GM19395 (cell line): ENCODE results near the gene DLG4.
"Not testable (repeated sequence)": the region's sequence is repeated elsewhere in the genome, so short reads cannot be mapped to it uniquely, and the experiment has no call there.

Experiments used
- ATAC-seq: cut with Tn5 transposase; IDR thresholded peaks from one replicate; pipeline ENCODE4 v1.9.1; 2021; ENCODE audit warnings: mild to moderate bottlenecking, moderate library complexity; ENCODE audit not compliant: unreplicated experiment

The DLG4 gene

GRCh38 chr17:7249830-7250229 lies 30.2 kb upstream of the DLG4 start:
- no peak for ATAC-seq

- ATAC-seq: no peak
Measured at GRCh38 chr17:7249214-7249613, 29.6 kb upstream of the DLG4 start.

GRCh38 chr17:7248796-7249195 lies 29.2 kb upstream of the DLG4 start:
- no peak for ATAC-seq

- ATAC-seq: no peak
Measured at GRCh38 chr17:7246779-7247178, 27.1 kb upstream of the DLG4 start.

GRCh38 chr17:7243838-7244237 lies 24.2 kb upstream of the DLG4 start:
- ATAC-seq: not testable (repeated sequence)

GRCh38 chr17:7243453-7243729 lies 23.8 kb upstream of the DLG4 start:
- no peak for ATAC-seq

- peak; percentile 44 for ATAC-seq
Measured at GRCh38 chr17:7242717-7243452, 23.2 kb upstream of the DLG4 start.

GRCh38 chr17:7241783-7242716 lies 22.4 kb upstream of the DLG4 start, which contains the start of gene GABARAP:
Gene GABARAP (minus strand): TSS chr17:7242449. CDS start chr17:7242330, 119 bp downstream.
- ATAC-seq: peak; percentile 37

GRCh38 chr17:7241090-7241733 lies 21.6 kb upstream of the DLG4 start:
- no peak for ATAC-seq

- no peak for ATAC-seq
Measured at GRCh38 chr17:7240375-7240774, 20.7 kb upstream of the DLG4 start.

- ATAC-seq: peak; percentile 48
Measured at GRCh38 chr17:7239091-7240027, 19.7 kb upstream of the DLG4 start, which contains the start of gene PHF23. Gene PHF23 (minus strand): TSS chr17:7239457. CDS start chr17:7239279, 178 bp downstream.

GRCh38 chr17:7238420-7239090 lies 18.9 kb upstream of the DLG4 start:
- no peak for ATAC-seq

- no peak for ATAC-seq
Measured at GRCh38 chr17:7237761-7238419, 18.3 kb upstream of the DLG4 start.

GRCh38 chr17:7237266-7237760 lies 17.7 kb upstream of the DLG4 start:
- ATAC-seq: no peak

- ATAC-seq: no peak
Measured at GRCh38 chr17:7236808-7237207, 17.2 kb upstream of the DLG4 start.

GRCh38 chr17:7235693-7236665 lies 16.3 kb upstream of the DLG4 start:
- ATAC-seq: no peak

- ATAC-seq: peak; percentile 50
Measured at GRCh38 chr17:7234083-7234951, 14.7 kb upstream of the DLG4 start, which contains the start of gene DVL2. Gene DVL2 (minus strand): TSS chr17:7234517. CDS start chr17:7234262, 255 bp downstream.
